SW480 (cell line): ENCODE measurements around the gene CERS6.

Experiments
- DNase-seq: peaks from one replicate; pipeline ENCODE4 v3.0.0-alpha.2; 2016; ENCODE audit warnings: low spot score

CERS6 gene

DNA sequence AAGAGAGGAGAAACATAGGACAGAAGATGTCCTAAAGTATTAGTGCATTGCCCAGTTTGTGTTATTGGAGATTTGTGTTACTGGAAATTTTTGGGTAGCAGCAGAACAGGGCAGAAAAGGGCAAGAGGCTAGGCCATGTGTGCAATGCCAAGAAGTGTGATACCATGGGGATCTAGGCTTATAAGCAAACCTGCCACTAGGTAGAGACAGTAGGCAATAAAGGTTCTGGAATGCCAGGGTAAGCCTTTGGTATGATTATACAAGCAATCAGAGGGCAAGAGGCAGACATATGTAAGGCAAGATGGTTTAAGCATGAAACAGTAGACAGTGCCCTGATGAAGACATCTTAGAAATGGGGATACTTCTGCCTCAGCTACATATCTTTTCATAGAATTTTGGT is 12.3 kb upstream of the CERS6 start:
- DNase-seq = no peak

DNA sequence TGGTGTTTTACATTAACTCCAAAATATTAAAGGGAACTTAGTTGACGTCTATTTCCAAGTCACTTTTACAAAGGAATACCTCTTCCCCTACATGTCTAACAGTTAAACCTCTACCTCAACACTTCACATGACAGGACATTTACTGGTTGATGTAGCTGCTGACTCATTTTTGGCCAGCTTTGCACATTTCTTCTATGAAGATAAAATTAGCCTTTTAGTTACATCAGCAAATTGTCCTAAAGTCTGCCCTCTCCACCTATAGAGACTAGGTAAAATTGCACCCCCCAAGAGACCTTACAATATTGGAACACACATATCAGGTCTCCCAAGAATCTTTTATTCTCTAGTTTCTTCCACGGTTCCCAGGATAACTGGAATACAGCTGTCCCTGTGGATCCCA is 10.1 kb upstream of the CERS6 start:
- no peak for DNase-seq

DNA sequence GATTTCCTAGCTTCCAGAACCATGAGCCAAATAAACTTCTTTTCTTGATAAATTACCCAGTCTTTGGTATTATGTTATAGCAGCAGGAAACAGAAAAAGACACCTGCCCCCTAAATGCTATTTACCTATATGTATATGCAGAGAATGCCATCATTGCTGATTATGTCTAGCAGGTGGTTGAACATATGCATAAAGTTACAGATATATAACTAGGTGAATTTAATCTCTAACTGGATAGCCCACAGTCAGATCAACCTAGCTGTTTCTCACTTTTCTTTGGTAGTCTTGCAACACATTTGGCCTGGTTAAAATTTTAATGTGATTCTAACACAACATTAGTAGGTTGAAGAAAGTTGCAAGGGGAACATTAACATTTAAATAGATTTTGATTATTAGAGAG is 7.1 kb upstream of the CERS6 start:
- DNase-seq = no peak

DNA sequence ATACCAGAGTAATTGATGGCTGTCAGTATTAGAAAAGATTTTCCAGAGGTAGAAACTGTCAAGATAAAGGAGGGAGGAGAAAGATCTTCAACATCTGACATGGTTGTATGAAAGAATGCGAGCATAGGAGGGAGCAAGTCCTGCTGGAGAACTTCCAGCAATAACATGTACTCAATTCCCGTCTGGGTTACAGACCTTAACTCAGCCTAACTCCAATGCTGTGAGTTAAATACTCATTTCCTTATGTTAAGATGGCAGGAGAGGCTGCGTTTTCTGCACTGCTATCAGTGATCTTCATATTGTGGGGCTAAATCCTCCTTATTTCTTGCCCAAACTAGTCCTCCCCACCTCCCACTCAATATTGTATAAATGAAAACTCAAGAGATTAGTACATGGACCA is 6.7 kb upstream of the CERS6 start:
- no peak for DNase-seq

DNA sequence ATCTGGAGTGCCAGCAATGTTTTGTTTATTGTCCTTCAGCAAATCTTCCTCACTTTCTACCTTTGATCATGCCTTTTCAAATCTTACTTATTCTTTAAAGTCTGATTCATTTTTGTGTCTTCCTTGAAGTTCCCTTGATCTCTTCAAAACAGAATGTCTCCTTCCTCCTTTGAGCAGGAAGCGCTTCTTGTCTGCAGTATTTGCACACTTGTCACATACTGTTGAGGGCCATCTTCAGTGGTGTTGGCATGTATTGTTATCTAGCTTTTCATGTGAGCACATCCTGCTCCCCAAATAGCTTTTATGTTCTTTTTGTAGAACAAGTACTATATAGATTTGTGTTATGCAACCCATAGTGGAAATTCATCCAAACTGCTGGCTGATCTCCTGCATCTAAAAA is 5.9 kb upstream of the CERS6 start:
- DNase-seq = no peak

DNA sequence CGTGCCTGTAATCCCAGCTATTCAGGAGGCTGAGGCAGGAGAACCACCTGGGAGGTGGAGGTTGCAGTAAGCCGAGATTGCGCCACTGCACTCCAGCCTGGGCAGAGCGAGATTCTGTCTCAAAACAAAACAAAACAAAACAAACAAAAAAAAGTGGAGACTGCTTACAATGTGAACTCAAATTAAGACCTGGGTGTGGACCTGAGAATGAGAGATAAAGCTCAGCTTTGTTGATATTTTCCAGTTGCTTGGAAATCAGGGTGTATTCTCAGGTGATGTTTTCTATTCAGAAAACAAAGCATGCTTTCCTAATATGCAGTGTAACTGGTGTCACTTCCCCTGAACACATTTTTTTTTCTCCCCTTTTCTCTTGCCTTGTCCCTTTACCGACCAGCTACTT is 5.3 kb upstream of the CERS6 start:
- DNase-seq = no peak

DNA sequence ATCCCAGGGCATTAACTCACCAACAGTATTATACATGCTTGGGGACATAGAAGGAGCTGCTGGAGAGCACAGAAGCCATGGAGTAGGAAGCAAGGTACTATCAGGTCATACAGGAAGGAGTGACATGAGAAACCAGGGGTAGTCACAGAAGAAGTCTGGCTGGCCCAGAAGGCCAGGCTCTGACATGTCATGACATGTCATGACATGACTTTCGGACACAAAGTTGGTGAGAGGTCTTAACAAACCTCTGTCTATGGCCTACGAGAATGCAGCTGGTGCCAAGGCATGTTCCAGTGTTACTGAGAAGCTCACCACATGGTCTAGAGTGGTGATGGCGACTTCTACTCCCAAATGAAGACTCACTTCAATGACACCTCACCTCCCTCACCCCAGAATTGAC is 3.3 kb upstream of the CERS6 start:
- DNase-seq = no peak

DNA sequence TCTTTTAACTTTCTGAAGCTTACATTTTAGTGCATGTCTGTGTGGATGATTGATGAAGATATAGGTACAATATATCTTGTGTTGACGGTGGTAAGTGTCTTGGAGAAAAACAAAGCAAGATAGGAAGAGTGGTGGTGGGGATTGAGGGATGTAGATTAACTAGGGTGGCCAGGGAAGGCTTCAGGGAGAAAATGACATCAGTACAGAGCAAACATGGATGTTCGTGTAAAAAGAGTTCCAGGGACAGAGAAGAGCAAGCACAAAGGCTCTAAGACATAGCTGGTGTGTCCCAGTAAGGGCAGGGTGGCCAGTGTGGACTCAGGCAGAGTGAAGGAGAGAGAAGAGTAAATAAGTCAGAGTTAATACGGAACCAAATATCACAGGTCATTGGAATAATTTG is 2.7 kb upstream of the CERS6 start:
- no peak for DNase-seq

DNA sequence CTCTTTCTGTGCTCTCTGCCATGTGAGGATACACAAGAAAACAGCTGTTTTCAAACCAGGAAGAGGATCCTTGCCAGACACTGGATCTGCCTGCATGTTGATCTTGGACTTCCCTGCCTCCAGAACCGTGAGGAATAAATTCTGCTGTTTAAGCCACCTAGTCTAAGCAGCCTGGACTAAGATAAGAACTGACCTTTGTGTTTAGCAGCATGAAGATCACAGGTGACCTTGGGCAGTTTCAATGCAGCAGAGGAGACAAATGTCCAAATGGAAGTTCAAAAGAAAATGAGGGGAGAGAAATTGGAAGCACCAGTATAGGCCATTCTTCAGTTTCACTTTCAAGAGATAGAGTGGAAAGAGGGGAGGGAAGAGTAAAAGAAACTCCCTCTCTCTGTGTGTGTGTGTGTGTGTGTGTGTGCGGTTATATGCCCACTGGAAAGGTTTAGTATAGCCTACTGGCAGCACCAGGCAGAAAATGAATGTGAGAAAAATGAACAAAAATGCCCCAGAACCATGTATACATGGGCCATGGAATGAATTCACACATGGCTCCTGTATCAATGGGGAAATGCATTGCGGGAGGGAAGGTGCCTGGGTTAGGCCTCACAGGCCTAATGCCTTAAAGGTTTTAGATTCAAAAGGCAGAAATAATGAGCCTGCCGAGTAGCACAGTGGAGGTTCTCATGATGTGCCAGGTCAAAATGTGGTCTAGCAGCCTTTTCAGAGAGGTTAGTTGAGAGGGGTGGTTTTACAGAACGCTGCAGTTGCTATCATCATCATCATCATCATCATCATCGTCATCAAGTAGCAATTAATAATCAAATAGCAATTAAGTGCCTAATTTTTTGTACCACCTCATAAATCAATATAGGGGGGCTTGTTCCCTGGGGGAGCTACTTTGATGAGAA is 1.1 kb upstream of the CERS6 start:
- no peak for DNase-seq

DNA sequence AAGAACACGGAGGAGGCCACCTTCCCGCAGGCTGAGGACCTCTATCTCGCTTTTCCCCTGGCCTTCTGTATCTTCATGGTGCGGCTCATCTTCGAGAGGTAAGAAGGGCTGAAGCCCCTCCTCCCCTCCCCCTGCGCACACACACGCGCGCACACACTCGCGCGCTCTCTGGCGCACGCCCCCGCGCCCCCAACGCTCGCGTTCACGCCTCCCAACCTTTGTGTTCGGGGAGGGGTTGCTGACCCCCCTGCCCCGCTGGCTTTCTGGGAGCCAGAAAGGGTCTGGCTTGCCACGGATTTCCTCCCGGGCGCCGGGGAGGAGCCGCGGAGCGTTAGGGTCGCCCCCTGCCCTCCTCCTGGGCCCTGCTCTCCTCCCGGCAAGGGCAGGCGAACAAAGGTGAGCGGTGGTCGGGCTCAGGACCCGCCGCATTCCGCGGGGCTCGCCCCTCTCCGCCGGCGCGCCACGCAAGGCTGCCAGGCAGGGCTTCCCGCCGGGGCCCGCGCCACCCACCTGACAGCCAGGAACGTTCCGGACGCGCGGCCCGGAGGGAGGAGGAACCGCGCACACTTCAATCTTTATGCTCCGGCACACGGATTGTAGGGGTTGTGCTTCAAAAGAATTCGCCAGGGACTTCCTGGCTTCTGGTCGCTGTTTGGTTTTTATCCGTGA is 583 bp downstream of the CERS6 start:
- DNase-seq = peak; percentile 48

DNA sequence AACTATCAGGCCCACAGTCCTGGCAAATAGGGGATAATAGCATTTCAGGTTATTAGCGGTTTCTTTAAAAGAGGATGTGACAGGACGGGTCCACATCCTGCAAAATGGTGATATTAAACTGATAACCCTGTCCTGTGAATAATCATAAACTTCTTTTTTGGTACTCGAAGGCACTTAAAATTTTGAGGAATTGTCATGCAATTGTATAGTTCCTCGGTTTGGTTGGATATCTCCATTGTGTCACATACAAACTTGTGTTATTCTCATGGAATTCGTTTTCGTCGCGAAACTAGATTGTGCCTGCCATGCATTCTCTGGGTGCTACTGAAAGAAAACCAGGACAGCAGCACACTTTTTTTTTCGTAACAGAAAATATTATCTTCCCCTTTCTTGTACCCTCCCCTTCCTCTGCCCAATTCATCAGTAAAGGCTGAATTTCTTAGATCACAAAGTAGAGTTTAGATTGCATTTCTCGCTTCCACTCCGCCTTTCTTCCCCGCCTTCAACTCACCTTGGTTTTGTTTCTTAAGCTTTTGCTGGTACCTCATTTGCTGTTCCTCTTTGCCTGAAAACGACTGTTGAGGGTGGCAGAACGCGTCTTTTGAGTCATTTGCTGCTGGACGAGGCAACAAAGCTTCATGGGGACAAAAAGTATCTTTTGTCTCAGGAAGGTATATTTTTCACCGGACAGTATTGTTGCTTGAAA is 1.3 kb downstream of the CERS6 start:
- DNase-seq = no peak

DNA sequence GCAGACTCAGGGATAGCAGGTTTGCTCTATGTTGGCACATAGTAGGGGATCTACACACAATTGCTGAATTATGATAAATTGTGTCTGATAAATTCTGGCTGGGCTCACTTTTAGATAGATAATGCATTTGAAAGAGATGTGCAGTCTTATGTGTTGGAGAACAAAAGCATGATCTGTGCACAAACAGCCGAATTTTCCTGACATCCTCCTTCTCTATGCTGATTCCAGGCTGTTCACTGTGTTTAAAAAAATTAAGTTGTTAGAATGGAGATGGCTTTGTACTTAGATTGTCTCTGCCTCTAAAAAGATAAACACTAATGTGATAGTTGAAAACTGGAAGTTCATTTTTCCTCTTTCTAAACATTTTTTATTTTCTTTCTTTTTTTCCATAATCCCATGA is 2.1 kb downstream of the CERS6 start:
- DNase-seq = no peak

DNA sequence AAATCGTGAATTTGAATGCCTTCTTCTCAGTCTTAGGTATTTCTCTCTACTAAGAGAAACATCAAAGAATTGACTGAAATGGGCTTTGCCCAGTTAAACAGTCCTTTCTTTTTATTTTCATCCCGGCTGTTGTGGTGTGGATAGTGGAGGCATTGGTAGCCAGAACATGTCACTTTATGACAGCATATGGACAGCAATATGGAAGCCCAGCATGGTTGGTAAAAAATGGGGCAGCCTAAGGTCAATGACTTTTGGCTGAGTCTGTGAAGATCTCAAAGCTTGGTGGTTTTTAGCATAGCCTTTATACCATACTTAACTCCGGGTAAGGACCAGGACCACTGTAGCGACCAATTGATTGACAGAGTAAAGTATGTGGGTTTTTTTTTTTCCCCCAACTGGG is 3.2 kb downstream of the CERS6 start:
- no peak for DNase-seq

DNA sequence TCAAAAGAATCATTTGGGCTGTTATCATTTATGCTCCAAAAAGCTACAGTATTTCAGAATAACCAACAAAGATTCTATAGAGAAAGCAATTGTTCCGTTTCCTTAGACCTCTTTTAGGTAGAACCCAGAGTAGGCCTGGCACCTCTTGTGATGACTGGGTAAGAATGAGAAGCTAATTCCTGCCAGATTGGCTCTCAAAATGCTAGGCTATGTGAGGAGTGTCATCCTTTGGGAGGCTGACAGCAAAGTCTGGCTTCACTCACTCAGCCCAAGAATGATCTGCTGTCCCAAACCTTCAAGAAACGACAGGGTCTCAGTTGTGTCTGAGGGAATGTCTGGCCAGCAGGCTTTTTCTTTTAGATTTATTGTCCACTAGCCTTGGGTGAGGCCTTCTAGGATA is 4.5 kb downstream of the CERS6 start:
- no peak for DNase-seq

DNA sequence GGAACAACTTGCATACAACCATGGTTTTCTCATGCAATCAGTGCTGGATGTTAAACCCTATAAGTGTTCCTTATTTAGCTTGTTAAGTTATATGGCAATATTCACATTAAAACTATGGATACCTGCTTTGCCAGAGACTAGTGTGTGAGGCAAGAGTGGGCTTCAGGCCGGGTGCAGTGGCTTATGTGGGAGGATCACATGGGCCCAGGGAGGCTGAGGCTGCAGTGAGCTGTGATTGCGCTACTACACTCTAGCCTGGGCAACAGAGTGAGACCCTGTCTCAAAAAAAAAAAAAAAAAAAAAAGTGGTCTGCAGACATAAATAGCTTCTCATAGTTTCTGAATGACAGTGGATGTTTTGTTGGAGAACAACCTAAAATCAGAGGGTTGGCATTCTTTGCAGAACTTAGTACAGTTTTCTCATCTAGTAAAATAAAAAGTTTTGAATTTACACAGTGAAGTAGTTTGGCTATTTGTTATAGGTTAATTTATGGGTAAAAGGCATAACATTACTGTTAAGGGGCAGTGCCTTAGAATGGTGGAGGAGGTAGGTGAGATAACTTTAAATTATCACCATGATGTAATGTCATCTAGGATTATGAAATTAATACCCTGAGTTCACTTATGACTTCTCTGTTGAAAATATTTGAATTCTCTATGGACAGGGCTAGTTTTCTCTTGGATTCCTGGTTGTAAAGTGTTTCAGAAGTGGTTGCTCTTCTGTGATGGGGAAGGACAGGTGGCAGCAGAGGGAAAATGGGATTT is 5.3 kb downstream of the CERS6 start:
- DNase-seq = no peak

DNA sequence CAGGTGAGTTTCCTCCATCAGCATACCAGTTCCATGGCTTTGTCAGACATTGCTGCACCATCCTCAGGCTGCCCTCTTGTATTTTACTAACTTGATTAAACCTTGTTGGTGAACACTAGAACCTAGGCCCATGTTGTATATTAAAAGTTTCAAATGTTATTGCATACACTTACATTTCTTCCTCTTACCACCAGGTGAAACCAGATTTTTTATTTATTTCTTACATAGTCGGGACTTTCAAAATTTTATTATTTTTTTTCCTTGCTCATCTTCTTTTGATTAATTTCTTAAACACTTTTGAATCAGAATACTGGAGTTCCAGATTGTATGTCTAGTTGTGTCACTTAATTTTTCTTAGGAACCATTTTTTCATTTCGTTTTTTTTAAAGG is 5.9 kb downstream of the CERS6 start:
- no peak for DNase-seq

DNA sequence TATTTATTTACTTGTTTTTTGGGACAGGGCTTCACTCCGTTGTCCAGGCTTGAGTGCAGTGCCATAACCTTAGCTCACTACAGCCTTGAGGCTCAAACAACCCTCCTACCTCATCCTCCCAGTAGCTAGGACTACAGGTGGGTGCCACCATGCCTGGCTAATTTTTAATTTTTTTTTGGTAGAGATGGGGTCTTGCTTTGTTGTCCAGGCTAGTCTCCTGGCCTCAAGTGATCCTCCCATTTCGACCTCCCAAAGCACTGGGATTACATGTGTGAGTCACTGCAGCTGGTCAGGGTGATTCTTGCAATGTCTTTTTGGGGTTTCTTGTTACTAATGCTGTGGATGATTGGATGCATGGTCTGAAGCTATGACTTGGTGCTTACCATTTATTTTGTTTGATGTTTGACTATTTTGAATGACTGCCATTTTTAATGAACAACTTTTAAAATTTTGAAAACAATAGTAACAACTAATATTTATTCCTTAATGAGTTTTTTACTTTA is 6.5 kb downstream of the CERS6 start:
- no peak for DNase-seq

DNA sequence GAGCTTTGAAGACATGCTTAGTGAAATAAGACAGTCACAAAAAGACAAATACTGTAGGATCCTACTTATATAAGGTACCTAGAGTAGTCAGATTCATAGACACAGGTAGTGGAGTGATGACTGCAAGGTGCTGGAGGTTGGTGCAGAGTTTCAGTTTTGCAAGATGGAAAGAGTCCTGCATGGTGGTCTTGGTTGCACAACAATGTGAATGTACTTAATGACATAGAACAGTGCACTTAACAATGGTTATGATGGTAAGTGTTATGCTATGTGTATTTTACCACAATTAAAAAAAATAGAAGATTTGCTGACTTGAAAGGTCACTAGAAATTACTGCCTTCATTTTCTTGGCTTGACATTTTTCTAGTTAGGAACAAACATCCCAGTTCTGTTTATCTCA is 9.5 kb downstream of the CERS6 start:
- no peak for DNase-seq

DNA sequence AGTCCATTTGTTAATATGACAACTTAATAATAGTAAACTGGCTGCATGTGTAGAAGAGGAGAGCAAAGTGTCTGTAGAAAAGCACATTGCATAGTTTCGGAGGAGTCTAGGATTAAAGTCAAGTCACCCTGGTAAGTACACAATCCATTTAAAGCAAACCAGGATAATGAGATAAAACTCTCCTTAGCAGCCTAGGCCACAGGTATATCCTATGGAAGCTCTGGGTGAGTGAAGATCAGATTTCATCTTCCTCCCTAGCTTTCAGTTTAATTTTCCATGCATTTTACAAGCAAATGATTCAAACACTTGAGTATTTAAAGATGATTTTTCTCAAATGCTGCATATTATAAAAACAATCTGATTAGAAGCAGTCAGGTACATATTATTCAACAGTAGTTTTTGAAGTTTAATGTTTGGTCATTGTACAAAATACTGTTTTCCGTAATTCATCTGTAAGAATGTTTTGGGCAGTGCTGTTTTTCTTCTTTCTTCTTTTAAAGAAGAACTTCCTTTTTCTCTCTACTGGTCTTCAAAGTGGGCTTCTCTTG is 10.2 kb downstream of the CERS6 start:
- DNase-seq = no peak

DNA sequence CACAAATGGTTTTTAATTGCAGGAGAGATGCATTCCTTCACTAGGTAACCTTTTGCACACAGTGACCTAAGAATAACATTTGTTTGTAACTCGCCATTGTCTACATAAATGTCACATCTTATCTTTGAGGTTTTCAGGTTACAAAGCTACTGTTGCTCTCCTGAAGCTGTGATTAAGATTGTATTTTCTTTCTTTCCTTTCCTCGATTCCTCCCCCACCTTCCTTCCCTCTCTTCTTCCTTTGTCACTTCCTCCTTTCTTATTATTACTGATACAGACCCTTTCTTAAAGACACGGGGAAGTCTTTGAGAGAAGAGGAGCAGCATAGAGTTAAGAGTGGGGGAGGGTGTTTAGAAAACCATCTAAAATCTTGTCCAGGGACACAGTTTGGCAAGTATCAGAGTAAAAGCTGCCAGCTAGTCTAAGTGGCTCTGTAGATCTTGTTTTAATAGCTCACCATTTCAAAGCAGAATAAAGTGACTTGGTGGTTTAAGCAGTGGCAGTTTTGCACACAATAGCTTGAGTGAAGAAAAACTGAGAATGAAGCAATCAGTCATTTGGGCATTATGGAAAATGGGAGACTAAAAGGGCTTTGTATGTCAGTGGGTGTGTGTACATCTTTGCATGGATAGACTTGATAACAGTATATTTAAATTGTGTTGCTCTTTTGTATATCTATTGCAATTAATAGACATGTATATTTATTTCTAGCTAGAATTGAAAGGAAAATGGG is 10.9 kb downstream of the CERS6 start:
- DNase-seq = no peak

DNA sequence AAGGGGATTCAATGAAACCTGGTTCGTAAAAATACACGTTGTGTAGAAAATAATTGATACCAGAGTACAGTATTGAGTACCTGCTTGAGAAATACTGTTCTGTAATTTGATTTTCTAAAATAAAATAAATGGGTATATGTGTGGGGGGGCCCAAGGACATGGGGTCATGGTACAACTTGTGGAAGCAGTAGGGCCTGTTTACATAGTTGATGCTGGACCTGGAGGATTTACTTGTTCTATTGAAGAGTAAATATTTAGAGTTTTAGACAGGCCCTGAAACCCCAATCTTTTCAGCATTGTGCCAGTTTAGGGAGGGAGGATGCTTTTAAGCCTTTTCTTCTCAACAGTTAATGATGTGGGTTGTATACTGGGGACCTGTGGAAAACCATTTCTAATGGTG is 11.7 kb downstream of the CERS6 start:
- DNase-seq = no peak
